ENCODE data around the gene KCNIP3. TPM values are rescaled to one million over a fixed set of nuclear protein-coding genes. Genes with fewer than 3 reads are reported as not detected.

KCNIP3 gene
- total and polyA plus RNA-seq, 9 of the 15 experiments (the other 6 are each of a cell fraction or from before 2014, with no cell fraction given), result 0.04 TPM; not detected in 8

GRCh38 chr2:95298486-95299111, 1.5 kb downstream of the KCNIP3 start:
- intact Hi-C loops (cut with micrococcal nuclease), result no loop called here
- Histone ChIP-seq H3K9me1 (ENCODE audit: control insufficient read depth, insufficient read depth, low read length) (no peaks in the 10 kb centered on the region), H3K4me1 (replicated peaks in 1 of 2; ENCODE audit: control insufficient read depth in 2 of 2, insufficient read depth in 2 of 2, low read length in 2 of 2) (no peaks in the 10 kb centered on the region; a peak in 2 of 5 replicates), H3K4me2 (ENCODE audit: insufficient read depth, low read length) (no peak overlapping the region), H3K4me3 (no peak overlapping the region), H4K20me1 (replicated peaks; ENCODE audit: control insufficient read depth, insufficient read depth, low read length) (no peaks in the 10 kb centered on the region), H2AFZ (ENCODE audit: low read depth, low read length) (no peak overlapping the region), H3K36me3 (ENCODE audit: control insufficient read depth, insufficient read depth, low read length) (no peaks in the 10 kb centered on the region), H3K79me2 (ENCODE audit: control insufficient read depth, insufficient read depth, low read length) (no peaks in the 10 kb centered on the region), H3K9ac (ENCODE audit: insufficient read depth in 1 of 2, low read depth in 2 of 2, low read length in 2 of 2) (no peak overlapping the region), H3K9me3 (replicated peaks; ENCODE audit: control insufficient read depth, insufficient read depth, low read depth, low read length) (no peaks in the 10 kb centered on the region), H3K27me3 (ENCODE audit: control insufficient read depth in 2 of 2, insufficient read depth in 2 of 2, low read length in 2 of 2) (peaks cover 3 to 55% of the 10 kb centered on the region in 2 experiments; a peak in 3 of 5 replicates), H3K27ac (ENCODE audit: extremely low read depth, low read depth, low read length) (no peak overlapping the region)
- POLR2A ChIA-PET, result interaction anchor here (0.6 kb wide), 1 partner anchor 461 kb away, joined by 3 read pairs; no protein-coding TSS in a partner anchor
- FAIRE-seq (no peak), ATAC-seq (no peak), DNase-seq (ENCODE audit: extremely low read depth in 1 of 4, low spot score in 3 of 4) (no peak)
- TF ChIP-seq ZNF695 (CRISPR knock-in tag; IDR thresholded peaks at IDR 0.05) (no peak), THRB (CRISPR knock-in tag; conservative IDR thresholded peaks at IDR 0.05) (no peak), CC2D1A (IDR thresholded peaks at IDR 0.05) (no peak), ZC3H11A (IDR thresholded peaks at IDR 0.05; ENCODE audit: low read depth, low read length) (no peak), RFX5 (IDR thresholded peaks at IDR 0.05; ENCODE audit: low read depth, low read length) (no peak), CEBPB (tag; IDR thresholded peaks at IDR 0.05) (no peak), ZBTB17 (CRISPR knock-in tag; IDR thresholded peaks at IDR 0.05) (no peak), FOXK1 (CRISPR knock-in tag; IDR thresholded peaks at IDR 0.05; ENCODE audit: borderline replicate concordance) (no peak), PYGO2 (tag; IDR thresholded peaks at IDR 0.05) (no peak), PPARD (CRISPR knock-in tag; IDR thresholded peaks at IDR 0.05) (no peak), BACH1 (tag; IDR thresholded peaks at IDR 0.05) (no peak)
- in situ Hi-C loops (cut with MboI), result no loop called here
- 0% methylated on average over 8 of the region's 9 CpGs for WGBS (ENCODE audit: insufficient coverage, low coverage, missing lambda C conversion rate)
- no TSS peak for BruUV-seq (replicated peaks)
- CTCF ChIA-PET (ENCODE audit: low intra/inter-chr PET ratio), result no interaction called here

Measured in K562 (cell line).